HEK293 (cell line): ENCODE measurements around the gene GDPD5.

Experiments used
- CTCF ChIA-PET: fragments of 350-600 bp; formaldehyde crosslinking; extraction: SDS; loops from one replicate; lab custom pipeline; 2021; ENCODE audit warnings: antibody characterized with exemption; lab: Yijun Ruan, JAX
- POLR2A ChIA-PET: fragments of 300-600 bp; formaldehyde crosslinking; extraction: SDS; loops from one replicate; lab custom pipeline; 2020; ENCODE audit warnings: antibody characterized with exemption, inconsistent platforms; lab: Yijun Ruan, JAX
- H3K27ac ChIP-seq: fragments of 200-500 bp; sonication (Bioruptor generic); 2 replicates; pipeline ENCODE4 v1.5.1; 2014; ENCODE audit warnings: low read depth, low read length, control low read depth, inconsistent platforms; ENCODE audit errors: extremely low read depth
- H3K36me3 ChIP-seq, 2 experiments: fragments of 200-500 bp in 1 of 2; sonication (Bioruptor generic) in 1 of 2; 1 replicate in 1 of 2; 2 replicates in 1 of 2; pipeline ENCODE4 v1.5.1; 2014 to 2017; ENCODE audit warnings: inconsistent platforms in 2 of 2, low read length in 2 of 2; ENCODE audit not compliant: control insufficient read depth in 2 of 2, insufficient read depth in 1 of 2
- H3K4me1 ChIP-seq: fragments of 200-500 bp; sonication (Bioruptor generic); 2 replicates; pipeline ENCODE4 v1.5.1; 2014; ENCODE audit warnings: mild to moderate bottlenecking, low read length, inconsistent platforms; ENCODE audit not compliant: control insufficient read depth, insufficient read depth
- H3K4me3 ChIP-seq: 2 replicates; pipeline ENCODE4 v1.5.1; 2011; ENCODE audit warnings: low read depth, mild to moderate bottlenecking, control low read depth, low read length, moderate library complexity
- H3K9me3 ChIP-seq: fragments of 200-500 bp; sonication (Bioruptor generic); 2 replicates; pipeline ENCODE4 v1.5.1; 2014; ENCODE audit warnings: low read depth, low read length, inconsistent platforms; ENCODE audit not compliant: control insufficient read depth, insufficient read depth
- KLF8 ChIP-seq: fragments of 450-650 bp; formaldehyde crosslinking; IDR thresholded peaks from 2 replicates; pipeline ENCODE4 v1.5.1; 2016; ENCODE audit warnings: missing biosample characterization, missing genetic modification characterization
- PBX3 ChIP-seq: sonication (generic); formaldehyde crosslinking; IDR thresholded peaks from 2 replicates; pipeline ENCODE4 v1.8.1; 2022; ENCODE audit warnings: mild to moderate bottlenecking, moderate library complexity, missing genetic modification reagents
- PRDM1 ChIP-seq: fragments of 450-650 bp; formaldehyde crosslinking; IDR thresholded peaks from 2 replicates; pipeline ENCODE4; 2016; ENCODE audit warnings: missing biosample characterization, missing genetic modification characterization
- PRDM10 ChIP-seq: fragments of 450-650 bp; formaldehyde crosslinking; IDR thresholded peaks from 2 replicates; pipeline ENCODE4 v1.5.1; 2016; ENCODE audit warnings: missing biosample characterization, missing genetic modification characterization
- SCRT2 ChIP-seq: fragments of 450-650 bp; formaldehyde crosslinking; IDR thresholded peaks from 2 replicates; pipeline ENCODE4 v1.5.1; 2016; ENCODE audit warnings: missing biosample characterization, missing genetic modification characterization
- YY1 ChIP-seq: fragments of 450-650 bp; formaldehyde crosslinking; IDR thresholded peaks from 2 replicates; pipeline ENCODE4 v1.5.1; 2018; ENCODE audit warnings: missing biosample characterization, missing genetic modification characterization
- ZFP69B ChIP-seq: fragments of 450-650 bp; formaldehyde crosslinking; IDR thresholded peaks from 2 replicates; pipeline ENCODE4 v1.5.1; 2016; ENCODE audit warnings: missing biosample characterization, missing genetic modification characterization
- ZNF146 ChIP-seq: fragments of 450-650 bp; formaldehyde crosslinking; IDR thresholded peaks from 2 replicates; pipeline ENCODE4 v1.5.1; 2016; ENCODE audit warnings: missing biosample characterization, missing genetic modification characterization
- ZNF16 ChIP-seq: fragments of 450-650 bp; formaldehyde crosslinking; IDR thresholded peaks from 2 replicates; pipeline ENCODE4 v1.5.1; 2016; ENCODE audit warnings: low read depth, missing biosample characterization, missing genetic modification characterization
- ZNF24 ChIP-seq: fragments of 450-650 bp; formaldehyde crosslinking; IDR thresholded peaks from 2 replicates; pipeline ENCODE4 v1.5.1; 2016; ENCODE audit warnings: missing biosample characterization, missing genetic modification characterization
- ZNF274 ChIP-seq, 2 experiments: fragments of 200-500 bp in 1 of 2; fragments of 450-650 bp in 1 of 2; sonication (Bioruptor generic) in 1 of 2; formaldehyde crosslinking in 1 of 2; IDR thresholded peaks; 2 replicates each; pipeline versions ENCODE4 v1.5.1 to v1.6.1; 2014 to 2016; ENCODE audit warnings: borderline replicate concordance in 1 of 2, inconsistent platforms in 1 of 2, low read length in 1 of 2, missing biosample characterization in 1 of 2, missing genetic modification characterization in 1 of 2
- ZNF324 ChIP-seq: fragments of 450-650 bp; formaldehyde crosslinking; IDR thresholded peaks from 2 replicates; pipeline ENCODE4 v1.5.1; 2016; ENCODE audit warnings: missing biosample characterization, missing genetic modification characterization
- ZNF335 ChIP-seq: fragments of 450-650 bp; formaldehyde crosslinking; conservative IDR thresholded peaks from 2 replicates; pipeline ENCODE4 v1.5.1; 2016; ENCODE audit warnings: missing biosample characterization, missing genetic modification characterization
- ZNF366 ChIP-seq: fragments of 450-650 bp; formaldehyde crosslinking; conservative IDR thresholded peaks from 2 replicates; pipeline ENCODE4 v1.5.1; 2016; ENCODE audit warnings: missing biosample characterization, missing genetic modification characterization
- ZNF37A ChIP-seq: fragments of 450-650 bp; IDR thresholded peaks from 2 replicates; pipeline ENCODE4 v1.5.1; 2018; ENCODE audit warnings: missing biosample characterization, missing genetic modification characterization
- ZNF404 ChIP-seq: fragments of 450-650 bp; formaldehyde crosslinking; IDR thresholded peaks from 2 replicates; pipeline ENCODE4 v1.5.1; 2017; ENCODE audit warnings: missing biosample characterization, missing genetic modification characterization
- ZNF501 ChIP-seq: fragments of 450-650 bp; formaldehyde crosslinking; IDR thresholded peaks from 2 replicates; pipeline ENCODE4 v1.5.1; 2016; ENCODE audit warnings: missing biosample characterization, missing genetic modification characterization
- ZNF521 ChIP-seq: fragments of 450-650 bp; formaldehyde crosslinking; IDR thresholded peaks from 2 replicates; pipeline ENCODE4 v1.5.1; 2017; ENCODE audit warnings: missing biosample characterization, mild to moderate bottlenecking, missing genetic modification characterization
- ZNF555 ChIP-seq: fragments of 450-650 bp; formaldehyde crosslinking; conservative IDR thresholded peaks from 2 replicates; pipeline ENCODE4 v1.5.1; 2017; ENCODE audit warnings: missing biosample characterization, mild to moderate bottlenecking, missing genetic modification characterization, inconsistent platforms
- ZNF580 ChIP-seq: fragments of 450-650 bp; formaldehyde crosslinking; IDR thresholded peaks from 2 replicates; pipeline ENCODE4 v1.5.1; 2016; ENCODE audit warnings: missing biosample characterization, missing genetic modification characterization
- ZNF660 ChIP-seq: fragments of 450-650 bp; IDR thresholded peaks from 2 replicates; pipeline ENCODE4 v1.5.1; 2018; ENCODE audit warnings: missing biosample characterization, mild to moderate bottlenecking, missing genetic modification characterization
- ZSCAN16 ChIP-seq: fragments of 450-650 bp; formaldehyde crosslinking; IDR thresholded peaks from 2 replicates; pipeline ENCODE4 v1.5.1; 2016; ENCODE audit warnings: missing biosample characterization, missing genetic modification characterization
- ZXDB ChIP-seq: fragments of 450-650 bp; formaldehyde crosslinking; IDR thresholded peaks from 2 replicates; pipeline ENCODE4 v1.5.1; 2016; ENCODE audit warnings: missing biosample characterization, missing genetic modification characterization
- TF ChIP-seq, protein P1 (sequence below): fragments of 450-650 bp; formaldehyde crosslinking; IDR thresholded peaks from 2 replicates; pipeline ENCODE4 v1.5.1; 2016; ENCODE audit warnings: missing biosample characterization, missing genetic modification characterization
- TF ChIP-seq, protein P2 (sequence below): fragments of 450-650 bp; formaldehyde crosslinking; IDR thresholded peaks from 2 replicates; pipeline ENCODE4 v1.5.1; 2016; ENCODE audit warnings: missing biosample characterization, missing genetic modification characterization

GDPD5 gene

GRCh38 chr11:75555079-75555811 lies 29.5 kb upstream of the GDPD5 start:
- Histone ChIP-seq H3K4me1 (no peaks in the 10 kb centered on the region; the same call in 1 of the 2 replicates), H3K27ac (peak overlapping the region; percentile 0; the same call in 1 of the 2 replicates), H3K36me3 (no peaks in the 10 kb centered on the region), H3K9me3 (no peaks in the 10 kb centered on the region), H3K4me3 (no peak overlapping the region)
- TF ChIP-seq ZNF366 (tag by site-specific recombination) (no peak), SCRT2 (tag by site-specific recombination) (0 out of 2 replicates have a peak, but pooled peaks have one; percentile 4)
- ChIA-PET POLR2A (interaction anchor here (1.9 kb wide), 1 partner anchor 29 kb away, joined by 6 read pairs; no protein-coding TSS in a partner anchor), CTCF (interaction anchor here (0.5 to 1.6 kb wide), 2 partner anchors 23 to 55 kb away, joined by 3 to 9 read pairs; no protein-coding TSS in a partner anchor)

GRCh38 chr11:75554258-75555022 lies 28.7 kb upstream of the GDPD5 start:
- ChIA-PET CTCF (interaction anchor here (0.6 to 1.9 kb wide), 10 partner anchors 14 to 166 kb away, joined by 3 to 9 read pairs (median 4); no protein-coding TSS in a partner anchor), POLR2A (interaction anchor here (1.0 to 1.9 kb wide), 8 partner anchors 9 to 30 kb away, joined by 3 to 23 read pairs (median 5); partner anchors contain the start of gene SERPINH1)
- peak overlapping the region; percentile 0; the same call in 1 of the 2 replicates for H3K27ac ChIP-seq
- H3K4me3 ChIP-seq, result no peak overlapping the region
- no peaks in the 10 kb centered on the region for H3K36me3 ChIP-seq
- H3K9me3 ChIP-seq, result no peaks in the 10 kb centered on the region
- H3K4me1 ChIP-seq, result no peaks in the 10 kb centered on the region; the same call in 1 of the 2 replicates
- no peak for TF ChIP-seq ZNF555 (tag by site-specific recombination)
- TF ChIP-seq ZNF274 (IDR thresholded peaks at IDR 0.05; ENCODE audit: low read length), result no peak
- TF ChIP-seq ZNF274 (tag by site-specific recombination; IDR thresholded peaks at IDR 0.05; ENCODE audit: borderline replicate concordance), result no peak
- no peak for TF ChIP-seq YY1
- no peak for TF ChIP-seq KLF8 (tag by site-specific recombination)
- TF ChIP-seq, protein P1, sequence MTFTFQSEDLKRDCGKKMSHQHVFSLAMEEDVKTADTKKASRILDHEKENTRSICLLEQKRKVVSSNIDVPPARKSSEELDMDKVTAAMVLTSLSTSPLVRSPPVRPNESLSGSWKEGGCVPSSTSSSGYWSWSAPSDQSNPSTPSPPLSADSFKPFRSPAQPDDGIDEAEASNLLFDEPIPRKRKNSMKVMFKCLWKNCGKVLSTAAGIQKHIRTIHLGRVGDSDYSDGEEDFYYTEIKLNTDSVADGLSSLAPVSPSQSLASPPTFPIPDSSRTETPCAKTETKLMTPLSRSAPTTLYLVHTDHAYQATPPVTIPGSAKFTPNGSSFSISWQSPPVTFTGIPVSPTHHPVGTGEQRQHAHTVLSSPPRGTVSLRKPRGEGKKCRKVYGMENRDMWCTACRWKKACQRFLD (tag by site-specific recombination), result no peak
- TF ChIP-seq ZNF24 (tag by site-specific recombination), result peak; percentile 54; the same call in 1 of the 2 replicates
- TF ChIP-seq ZNF501 (tag by site-specific recombination), result no peak
- TF ChIP-seq PRDM10 (tag by site-specific recombination), result peak; percentile 83
- 0 out of 2 replicates have a peak, but pooled peaks have one; percentile 30 for TF ChIP-seq ZSCAN16
- no peak for TF ChIP-seq ZNF146 (tag by site-specific recombination)
- TF ChIP-seq ZNF580 (tag by site-specific recombination), result no peak
- peak; percentile 82 for TF ChIP-seq ZNF660 (tag by site-specific recombination)
- no peak for TF ChIP-seq PRDM1 (tag by site-specific recombination)
- TF ChIP-seq, protein P2, sequence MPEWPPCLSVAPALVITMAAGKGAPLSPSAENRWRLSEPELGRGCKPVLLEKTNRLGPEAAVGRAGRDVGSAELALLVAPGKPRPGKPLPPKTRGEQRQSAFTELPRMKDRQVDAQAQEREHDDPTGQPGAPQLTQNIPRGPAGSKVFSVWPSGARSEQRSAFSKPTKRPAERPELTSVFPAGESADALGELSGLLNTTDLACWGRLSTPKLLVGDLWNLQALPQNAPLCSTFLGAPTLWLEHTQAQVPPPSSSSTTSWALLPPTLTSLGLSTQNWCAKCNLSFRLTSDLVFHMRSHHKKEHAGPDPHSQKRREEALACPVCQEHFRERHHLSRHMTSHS (tag by site-specific recombination), result no peak
- 0 out of 2 replicates have a peak, but pooled peaks have one; percentile 33 for TF ChIP-seq ZFP69B (tag by site-specific recombination)
- peak; percentile 55; the same call in 1 of the 2 replicates for TF ChIP-seq ZNF324 (tag by site-specific recombination)
- TF ChIP-seq ZNF404, result no peak
- no peak for TF ChIP-seq ZXDB (tag by site-specific recombination)
- TF ChIP-seq ZNF335 (tag by site-specific recombination), result 0 out of 2 replicates have a peak, but pooled peaks have one; percentile 26
- no peak for TF ChIP-seq ZNF521
- TF ChIP-seq ZNF37A, result no peak
- no peak for TF ChIP-seq PBX3 (CRISPR knock-in tag)
- no peak for TF ChIP-seq ZNF16
